HG02870 (cell line): ENCODE data around the gene UBE2S.
"Not testable (repeated sequence)": the region's sequence is repeated elsewhere in the genome, so short reads cannot be mapped to it uniquely, and the experiment has no call there.

ENCODE experiments used
- ATAC-seq: cut with Tn5 transposase; IDR thresholded peaks from one replicate; pipeline ENCODE4 v1.9.1; 2021; ENCODE audit warnings: mild to moderate bottlenecking, moderate library complexity; ENCODE audit not compliant: unreplicated experiment

The UBE2S gene

GRCh38 chr19:55406826-55407549, 600 bp downstream of the UBE2S start:
- no peak for ATAC-seq

GRCh38 chr19:55406091-55406825, 1.3 kb downstream of the UBE2S start:
- no peak for ATAC-seq

GRCh38 chr19:55405638-55406037, 1.9 kb downstream of the UBE2S start:
- ATAC-seq: no peak

- no peak for ATAC-seq
These were observed 5.1 kb downstream of the UBE2S start for GRCh38 chr19:55402509-55402908.

GRCh38 chr19:55401390-55401789, 6.2 kb downstream of the UBE2S start:
- ATAC-seq: not testable (repeated sequence)

GRCh38 chr19:55400281-55401087, 7.1 kb downstream of the UBE2S start:
- ATAC-seq: no peak

- no peak for ATAC-seq
These were observed 9.2 kb downstream of the UBE2S start for GRCh38 chr19:55398200-55398925.

GRCh38 chr19:55392820-55393761, 14.5 kb downstream of the UBE2S start:
- ATAC-seq: no peak

GRCh38 chr19:55391702-55392615, 15.6 kb downstream of the UBE2S start:
- ATAC-seq: no peak

- no peak for ATAC-seq
These were observed 16.4 kb downstream of the UBE2S start for GRCh38 chr19:55391191-55391670.

- ATAC-seq: no peak
These were observed 17.1 kb downstream of the UBE2S start for GRCh38 chr19:55390461-55390880.

GRCh38 chr19:55389386-55390317, 17.9 kb downstream of the UBE2S start:
- ATAC-seq: no peak

GRCh38 chr19:55387736-55388497, 19.7 kb downstream of the UBE2S start:
- no peak for ATAC-seq

- no peak for ATAC-seq
These were observed 21.1 kb downstream of the UBE2S start for GRCh38 chr19:55386493-55386971.

GRCh38 chr19:55385724-55386492, 21.7 kb downstream of the UBE2S start, which contains the start of gene RPL28:
Gene RPL28 (plus strand): TSS chr19:55385932. CDS start chr19:55386358, 426 bp downstream.
- ATAC-seq: peak; percentile 71
